ENCODE data around the gene CYTH2.

The CYTH2 gene

GRCh38 chr19:48500830-48501493 is 31.8 kb downstream of the CYTH2 start:
- Histone ChIP-seq H3K9ac (ENCODE audit: low read length) (peak overlapping the region; percentile 71), H2BK120ac (ENCODE audit: low read depth, low read length) (no peak overlapping the region), H3K23ac (ENCODE audit: low read length) (no peak overlapping the region), H2BK5ac (ENCODE audit: low read length) (no peak overlapping the region), H3K79me2 (ENCODE audit: control insufficient read depth, insufficient read depth, low read length) (no peaks in the 10 kb centered on the region), H3K4ac (ENCODE audit: low read depth, low read length) (no peak overlapping the region), H3K36me3 (ENCODE audit: control insufficient read depth, insufficient read depth, low read length) (no peaks in the 10 kb centered on the region), H3K18ac (ENCODE audit: low read length) (no peak overlapping the region), H3K27me3 (ENCODE audit: insufficient read depth, low read length, poor library complexity) (no peaks in the 10 kb centered on the region), H4K8ac (ENCODE audit: low read depth, low read length) (no peak overlapping the region), H3K79me1 (ENCODE audit: low read length) (no peaks in the 10 kb centered on the region), H2AK5ac (ENCODE audit: low read length) (no peak overlapping the region), H3K4me1 (ENCODE audit: control insufficient read depth, low read depth, low read length) (peaks cover 3% of the 10 kb centered on the region), H3K56ac (ENCODE audit: low read length) (peak overlapping the region; percentile 88), H3K27ac (ENCODE audit: low read depth, low read length) (no peak overlapping the region), H4K5ac (ENCODE audit: low read length) (no peak overlapping the region), H2BK15ac (replicated peaks; ENCODE audit: low read depth) (no peak overlapping the region), H3K4me2 (ENCODE audit: low read length) (peak overlapping the region; percentile 86), H3K4me3 (ENCODE audit: low read length) (peak overlapping the region; percentile 21)
- no CpG with 5 or more reads among the region's 32 CpGs for WGBS (ENCODE audit: extremely low coverage, insufficient coverage, low lambda C conversion rate)
- no peak for DNase-seq

GRCh38 chr19:48501494-48502349 is 32.6 kb downstream of the CYTH2 start:
- DNase-seq, result peak; percentile 100
- no CpG with 5 or more reads among the region's 20 CpGs for WGBS (ENCODE audit: extremely low coverage, insufficient coverage, low lambda C conversion rate)

GRCh38 chr19:48502350-48503018 is 33.3 kb downstream of the CYTH2 start:
- no peaks in the 10 kb centered on the region for H3K79me2 ChIP-seq (ENCODE audit: control insufficient read depth, insufficient read depth, low read length)
- H3K4ac ChIP-seq (ENCODE audit: low read depth, low read length), result no peak overlapping the region
- H3K4me2 ChIP-seq (ENCODE audit: low read length), result peak overlapping the region; percentile 48
- no peak overlapping the region for H3K27ac ChIP-seq (ENCODE audit: low read depth, low read length)
- H3K56ac ChIP-seq (ENCODE audit: low read length), result peak overlapping the region; percentile 29
- no peak overlapping the region for H4K5ac ChIP-seq (ENCODE audit: low read length)
- no peak overlapping the region for H3K4me3 ChIP-seq (ENCODE audit: low read length)
- H3K27me3 ChIP-seq (ENCODE audit: insufficient read depth, low read length, poor library complexity), result no peaks in the 10 kb centered on the region
- H2BK15ac ChIP-seq (replicated peaks; ENCODE audit: low read depth), result no peak overlapping the region
- no peaks in the 10 kb centered on the region for H3K36me3 ChIP-seq (ENCODE audit: control insufficient read depth, insufficient read depth, low read length)
- no peak for DNase-seq
- H3K9ac ChIP-seq (ENCODE audit: low read length), result peak overlapping the region; percentile 44
- H3K4me1 ChIP-seq (ENCODE audit: control insufficient read depth, low read depth, low read length), result peaks cover 3% of the 10 kb centered on the region
- WGBS (ENCODE audit: extremely low coverage, insufficient coverage, low lambda C conversion rate), result no CpG with 5 or more reads among the region's 27 CpGs
- H4K8ac ChIP-seq (ENCODE audit: low read depth, low read length), result no peak overlapping the region
- H3K79me1 ChIP-seq (ENCODE audit: low read length), result no peaks in the 10 kb centered on the region
- no peak overlapping the region for H2AK5ac ChIP-seq (ENCODE audit: low read length)
- H2BK5ac ChIP-seq (ENCODE audit: low read length), result no peak overlapping the region
- no peak overlapping the region for H2BK120ac ChIP-seq (ENCODE audit: low read depth, low read length)
- no peak overlapping the region for H3K18ac ChIP-seq (ENCODE audit: low read length)
- H3K23ac ChIP-seq (ENCODE audit: low read length), result no peak overlapping the region

More at GRCh38 chr19:48501494-48502349, 32.6 kb downstream of the CYTH2 start:
- Histone ChIP-seq H3K4ac (ENCODE audit: low read depth, low read length) (no peak overlapping the region), H3K79me2 (ENCODE audit: control insufficient read depth, insufficient read depth, low read length) (no peaks in the 10 kb centered on the region), H3K27ac (ENCODE audit: low read depth, low read length) (peak overlapping the region; percentile 68), H3K27me3 (ENCODE audit: insufficient read depth, low read length, poor library complexity) (no peaks in the 10 kb centered on the region), H4K8ac (ENCODE audit: low read depth, low read length) (no peak overlapping the region), H3K18ac (ENCODE audit: low read length) (no peak overlapping the region), H3K36me3 (ENCODE audit: control insufficient read depth, insufficient read depth, low read length) (no peaks in the 10 kb centered on the region), H2BK5ac (ENCODE audit: low read length) (peak overlapping the region; percentile 54), H3K9ac (ENCODE audit: low read length) (peak overlapping the region; percentile 71), H3K79me1 (ENCODE audit: low read length) (no peaks in the 10 kb centered on the region), H2AK5ac (ENCODE audit: low read length) (no peak overlapping the region), H4K5ac (ENCODE audit: low read length) (no peak overlapping the region), H3K4me3 (ENCODE audit: low read length) (peak overlapping the region; percentile 21), H2BK15ac (replicated peaks; ENCODE audit: low read depth) (no peak overlapping the region), H3K23ac (ENCODE audit: low read length) (no peak overlapping the region), H3K4me1 (ENCODE audit: control insufficient read depth, low read depth, low read length) (peaks cover 3% of the 10 kb centered on the region), H3K56ac (ENCODE audit: low read length) (peak overlapping the region; percentile 88), H2BK120ac (ENCODE audit: low read depth, low read length) (no peak overlapping the region), H3K4me2 (ENCODE audit: low read length) (peak overlapping the region; percentile 86)

- H2BK120ac ChIP-seq (ENCODE audit: low read depth, low read length), result no peak overlapping the region
- H4K8ac ChIP-seq (ENCODE audit: low read depth, low read length), result no peak overlapping the region
- H3K23ac ChIP-seq (ENCODE audit: low read length), result no peak overlapping the region
- H3K4me3 ChIP-seq (ENCODE audit: low read length), result no peak overlapping the region
- H3K79me1 ChIP-seq (ENCODE audit: low read length), result no peaks in the 10 kb centered on the region
- WGBS (ENCODE audit: extremely low coverage, insufficient coverage, low lambda C conversion rate), result no CpG with 5 or more reads among the region's 5 CpGs
- DNase-seq, result peak; percentile 78
- H2AK5ac ChIP-seq (ENCODE audit: low read length), result no peak overlapping the region
- no peak overlapping the region for H2BK15ac ChIP-seq (replicated peaks; ENCODE audit: low read depth)
- no peak overlapping the region for H3K18ac ChIP-seq (ENCODE audit: low read length)
- no peaks in the 10 kb centered on the region for H3K27me3 ChIP-seq (ENCODE audit: insufficient read depth, low read length, poor library complexity)
- H3K4me2 ChIP-seq (ENCODE audit: low read length), result no peak overlapping the region
- no peak overlapping the region for H3K9ac ChIP-seq (ENCODE audit: low read length)
- H3K79me2 ChIP-seq (ENCODE audit: control insufficient read depth, insufficient read depth, low read length), result no peaks in the 10 kb centered on the region
- no peaks in the 10 kb centered on the region for H3K4me1 ChIP-seq (ENCODE audit: control insufficient read depth, low read depth, low read length)
- no peak overlapping the region for H4K5ac ChIP-seq (ENCODE audit: low read length)
- no peak overlapping the region for H3K4ac ChIP-seq (ENCODE audit: low read depth, low read length)
- no peak overlapping the region for H2BK5ac ChIP-seq (ENCODE audit: low read length)
- H3K56ac ChIP-seq (ENCODE audit: low read length), result no peak overlapping the region
- no peak overlapping the region for H3K27ac ChIP-seq (ENCODE audit: low read depth, low read length)
- H3K36me3 ChIP-seq (ENCODE audit: control insufficient read depth, insufficient read depth, low read length), result no peaks in the 10 kb centered on the region
Measured at GRCh38 chr19:48506138-48506733, 37.1 kb downstream of the CYTH2 start.

- Histone ChIP-seq H3K18ac (ENCODE audit: low read length) (no peak overlapping the region), H2AK5ac (ENCODE audit: low read length) (no peak overlapping the region), H3K79me2 (ENCODE audit: control insufficient read depth, insufficient read depth, low read length) (no peaks in the 10 kb centered on the region), H2BK120ac (ENCODE audit: low read depth, low read length) (no peak overlapping the region), H3K27me3 (ENCODE audit: insufficient read depth, low read length, poor library complexity) (no peaks in the 10 kb centered on the region), H3K4me3 (ENCODE audit: low read length) (no peak overlapping the region), H3K27ac (ENCODE audit: low read depth, low read length) (no peak overlapping the region), H3K79me1 (ENCODE audit: low read length) (no peaks in the 10 kb centered on the region), H3K9ac (ENCODE audit: low read length) (no peak overlapping the region), H4K5ac (ENCODE audit: low read length) (no peak overlapping the region), H3K4me1 (ENCODE audit: control insufficient read depth, low read depth, low read length) (no peaks in the 10 kb centered on the region), H3K4ac (ENCODE audit: low read depth, low read length) (no peak overlapping the region), H2BK15ac (replicated peaks; ENCODE audit: low read depth) (no peak overlapping the region), H2BK5ac (ENCODE audit: low read length) (no peak overlapping the region), H3K56ac (ENCODE audit: low read length) (no peak overlapping the region), H4K8ac (ENCODE audit: low read depth, low read length) (no peak overlapping the region), H3K23ac (ENCODE audit: low read length) (no peak overlapping the region), H3K4me2 (ENCODE audit: low read length) (no peak overlapping the region), H3K36me3 (ENCODE audit: control insufficient read depth, insufficient read depth, low read length) (no peaks in the 10 kb centered on the region)
- WGBS (ENCODE audit: extremely low coverage, insufficient coverage, low lambda C conversion rate), result no CpG with 5 or more reads among the region's 7 CpGs
- no peak for DNase-seq
Measured at GRCh38 chr19:48507911-48508439, 38.8 kb downstream of the CYTH2 start.
